GM12891 (cell line): Measurements from ENCODE around the gene MPO.

Experiments used
- POLR2A ChIP-seq: IDR thresholded peaks from 2 replicates; pipeline ENCODE4 v1.6.1; 2011; ENCODE audit warnings: low read depth, low read length, control low read depth
- POLR2AphosphoS5 ChIP-seq: IDR thresholded peaks from 2 replicates; pipeline ENCODE4 v1.6.1; 2011; ENCODE audit warnings: low read depth, low read length, control low read depth
- SPI1 ChIP-seq: IDR thresholded peaks from 2 replicates; pipeline ENCODE4 v1.6.1; 2011; ENCODE audit warnings: low read depth, low read length, control low read depth
- TAF1 ChIP-seq: IDR thresholded peaks from 2 replicates; pipeline ENCODE4 v1.6.1; 2011; ENCODE audit warnings: low read depth, low read length, control low read depth

GRCh38 chr17:58308985-58309917 is 28.5 kb upstream of the MPO start:
- TF ChIP-seq POLR2A (no peak), POLR2AphosphoS5 (no peak), TAF1 (no peak), SPI1 (no peak)
